ENCODE results near the gene MGMT.

DNA sequence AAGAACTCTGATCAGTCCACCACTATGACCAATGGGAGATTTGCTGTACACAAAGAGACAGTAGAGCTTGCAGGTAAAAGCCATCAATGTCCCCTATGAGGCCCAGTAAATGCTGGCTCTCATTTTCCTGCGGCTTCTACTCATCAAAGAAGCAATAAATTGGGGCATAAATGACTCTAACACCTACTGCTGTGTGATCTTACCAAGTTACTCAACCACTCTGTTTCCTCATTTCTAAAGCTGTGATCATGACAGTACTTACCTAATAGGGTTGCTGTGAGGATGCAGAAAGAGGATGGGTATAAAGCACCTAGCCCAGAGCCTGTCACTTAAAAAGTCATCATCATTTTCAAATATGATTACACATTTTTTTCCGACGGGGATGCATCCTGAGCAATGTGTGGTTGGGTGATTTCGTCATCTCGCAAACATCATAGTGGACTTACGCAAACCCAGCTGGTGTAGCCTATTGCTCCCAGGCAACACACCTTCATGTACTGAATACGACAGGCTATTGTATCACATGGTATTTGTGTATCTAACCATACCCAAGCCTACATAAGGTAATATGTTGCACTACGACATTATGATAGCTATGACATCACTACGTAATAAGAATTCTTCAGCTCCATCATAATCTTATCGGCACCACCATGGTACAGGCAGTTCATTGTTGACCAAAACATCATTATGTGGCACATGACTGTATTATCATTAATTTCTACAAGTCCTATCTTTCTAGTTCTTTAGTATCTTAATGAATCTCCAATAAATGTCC lies 7.1 kb upstream of the MGMT start:
- TF ChIP-seq CTCF (IDR thresholded peaks at IDR 0.05) (no peak), POLR2A (IDR thresholded peaks at IDR 0.05) (no peak)

Measured in testis (tissue), 2 donors.